Stimulated activated CD4-positive, alpha-beta T cell treated with anti-CD3 and anti-CD28 coated beads, TNF-alpha, amount 100 ng/mL, for 1 hour (primary cell): ENCODE measurements around the gene MDM4.
A peak's percentile ranks its signal among the peaks of the same experiment; 100 is the strongest.
"Not testable (repeated sequence)": the region's sequence is repeated elsewhere in the genome, so short reads cannot be mapped to it uniquely, and the experiment has no call there.

Source experiments
- DNase-seq, 3 donors: peaks; one replicate each; pipeline ENCODE4 v3.0.0-alpha.2; 2020; ENCODE audit warnings: low read depth in 3 of 3, low spot score in 1 of 3

The MDM4 gene

DNA sequence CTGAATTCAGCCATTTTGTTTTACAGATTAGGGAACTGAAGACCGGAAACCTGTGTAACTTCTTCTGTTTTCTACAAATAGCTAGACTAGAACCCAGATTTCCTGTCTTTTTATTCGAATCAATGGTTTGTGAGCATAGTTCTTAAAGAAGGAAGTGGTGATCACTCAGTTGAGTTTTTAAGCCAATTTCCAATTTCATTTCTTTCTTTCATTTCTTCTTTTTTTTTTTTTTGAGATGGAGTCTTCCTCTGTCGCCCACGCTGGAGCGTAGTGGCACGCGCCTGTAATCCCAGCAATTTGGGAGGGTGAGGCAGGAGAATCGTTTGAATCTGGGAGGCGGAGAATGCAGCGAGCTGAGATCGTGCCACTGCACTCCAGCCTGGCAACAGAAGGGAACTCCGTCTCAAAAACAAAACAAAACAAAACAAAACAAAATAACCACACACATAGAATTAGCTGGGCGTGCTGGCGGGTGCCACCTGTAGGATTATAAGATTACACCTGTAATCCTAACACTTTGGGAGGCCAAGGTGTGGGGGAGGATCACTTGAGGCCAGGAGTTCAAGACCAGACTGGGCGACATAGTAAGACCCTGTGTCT, 3.0 kb upstream of the MDM4 start:
- DNase-seq = peak in 1 of 3 donors; percentile 14

DNA sequence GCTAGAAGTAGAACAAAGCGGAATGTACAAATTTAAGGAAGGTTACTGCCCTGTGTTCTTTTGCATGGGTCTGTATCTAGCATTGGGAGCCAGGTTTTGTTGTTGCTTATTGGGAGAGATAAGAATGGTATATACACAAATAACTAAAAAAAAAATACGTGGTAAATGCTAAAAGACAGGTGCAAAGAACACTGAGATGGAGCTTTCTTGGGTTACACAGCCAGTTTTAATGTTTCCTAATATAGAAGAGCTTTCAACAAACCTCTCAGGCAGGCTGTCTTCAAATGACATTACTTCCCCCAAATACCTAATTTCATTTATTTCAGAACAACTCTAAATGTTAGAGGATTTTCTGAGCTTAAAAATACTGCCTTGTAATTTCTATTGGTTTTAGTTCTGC, 1.4 kb upstream of the MDM4 start:
- no peak for DNase-seq

DNA sequence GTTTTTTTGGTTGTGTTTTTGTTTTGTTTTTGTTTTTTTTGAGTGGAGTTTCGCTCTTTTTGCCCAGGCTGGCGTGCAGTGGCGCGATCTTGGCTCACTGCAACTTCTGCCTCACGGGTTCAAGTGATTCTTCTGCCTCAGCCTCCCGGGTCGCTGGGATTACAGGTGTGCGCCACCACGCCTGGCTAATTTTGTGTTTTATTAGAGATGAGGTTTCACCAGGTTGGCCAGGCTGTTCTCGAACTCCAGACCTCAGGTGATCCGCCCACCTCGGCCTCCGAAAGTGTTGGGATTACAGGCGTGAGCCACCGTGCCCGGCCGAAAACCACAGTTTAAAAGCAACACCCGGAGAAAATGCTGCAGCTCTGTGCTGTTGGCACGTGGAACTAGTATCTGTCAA, 1.2 kb downstream of the MDM4 start:
- not testable (repeated sequence) for DNase-seq

DNA sequence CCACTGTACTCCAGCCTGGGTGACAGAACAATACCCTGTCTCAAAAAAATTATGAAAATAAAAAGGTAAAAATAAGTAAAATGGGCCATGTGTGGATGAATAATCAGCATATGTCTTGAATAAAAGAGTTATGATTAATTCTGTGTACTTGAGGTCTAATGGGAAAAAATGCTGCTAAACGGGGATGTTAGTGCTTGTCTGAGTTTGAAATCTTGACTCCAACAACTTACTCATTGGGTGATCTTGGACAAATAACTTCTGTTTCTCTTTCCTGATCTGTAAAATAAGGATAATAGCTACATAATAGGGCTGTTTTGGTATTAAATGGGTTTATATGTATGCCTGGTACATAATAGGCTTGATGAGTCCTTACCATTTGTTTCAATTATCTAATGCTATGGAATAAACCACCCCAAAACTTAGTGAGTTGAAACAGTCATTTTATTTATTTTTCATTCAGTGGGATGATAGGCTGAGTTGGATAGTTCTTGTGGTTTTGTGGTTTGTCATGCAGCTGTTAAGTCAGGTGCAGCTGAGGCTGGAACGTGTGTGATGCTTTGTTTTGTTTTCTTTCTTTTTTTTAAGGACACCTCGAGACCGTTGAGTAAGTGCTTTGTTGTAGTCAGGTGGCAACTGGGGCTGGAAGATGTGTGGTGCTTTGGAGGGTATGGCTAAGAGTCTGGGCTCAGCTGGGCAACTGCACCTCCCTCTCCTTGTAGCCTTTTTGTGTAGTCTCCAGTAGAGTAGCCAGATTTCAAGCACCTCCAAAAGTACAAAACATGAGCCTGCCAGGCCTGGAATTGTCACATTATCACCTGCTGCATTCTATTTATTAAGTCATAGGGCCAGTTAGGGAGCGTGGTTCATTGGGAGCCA, 4.9 kb downstream of the MDM4 start:
- peak in 2 of 3 donors; percentile 29 to 33 for DNase-seq

DNA sequence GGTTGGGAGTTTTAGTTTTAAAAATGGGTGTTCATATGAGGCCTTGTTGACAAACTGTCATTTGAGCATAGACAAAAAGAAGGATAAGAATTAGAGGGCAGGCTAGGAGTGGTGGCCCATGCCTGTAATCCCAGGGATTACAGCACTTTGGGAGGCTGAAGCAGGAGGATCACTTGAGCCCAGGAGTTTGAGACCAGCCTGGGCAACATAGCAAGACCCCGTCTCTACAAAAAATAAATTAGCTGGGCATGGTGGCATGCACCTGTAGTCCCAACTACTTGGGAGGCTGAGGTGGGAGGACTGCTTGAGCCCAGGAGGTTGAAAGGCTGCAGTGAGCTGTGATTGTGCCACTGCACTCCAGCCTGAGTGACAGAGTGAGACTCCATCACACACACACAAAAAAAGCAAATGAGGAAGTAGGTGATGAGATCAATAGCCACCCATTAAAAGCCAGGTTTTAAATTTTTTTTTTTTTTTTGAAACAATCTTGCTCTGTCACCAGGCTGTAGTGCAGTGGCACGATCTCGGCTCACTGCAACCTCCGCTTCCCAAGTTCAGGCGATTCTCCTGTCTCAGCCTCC, 5.8 kb downstream of the MDM4 start:
- not testable (repeated sequence) for DNase-seq

DNA sequence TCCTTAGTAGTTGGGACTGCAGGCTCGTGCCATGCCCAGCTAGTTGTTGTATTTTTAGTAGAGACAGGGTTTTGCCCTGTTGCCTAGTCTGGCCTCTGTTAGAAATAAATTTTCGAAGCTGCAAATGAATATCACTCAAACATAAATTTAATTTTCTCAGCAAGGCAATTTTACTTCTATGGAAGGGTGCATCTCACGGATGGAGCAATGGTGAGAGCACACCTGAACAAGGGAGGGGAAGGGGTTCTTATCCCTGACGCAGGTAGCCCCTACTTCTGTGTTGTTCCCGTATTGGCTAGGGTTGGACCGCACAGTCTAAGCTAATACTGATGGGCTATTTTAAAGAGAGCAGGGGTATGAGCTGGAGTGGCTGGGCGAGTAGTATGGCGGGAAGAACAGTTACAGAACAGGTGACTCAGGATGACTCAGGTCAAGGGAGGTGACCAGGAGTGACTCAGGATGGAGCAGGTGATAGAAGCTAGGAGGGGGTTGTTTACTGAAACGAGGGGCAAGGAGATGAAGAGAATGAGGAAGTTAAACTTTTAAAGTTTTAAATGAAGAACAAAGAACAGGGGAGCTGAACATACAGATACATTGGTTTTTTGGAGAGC, 7.5 kb downstream of the MDM4 start:
- no peak for DNase-seq

DNA sequence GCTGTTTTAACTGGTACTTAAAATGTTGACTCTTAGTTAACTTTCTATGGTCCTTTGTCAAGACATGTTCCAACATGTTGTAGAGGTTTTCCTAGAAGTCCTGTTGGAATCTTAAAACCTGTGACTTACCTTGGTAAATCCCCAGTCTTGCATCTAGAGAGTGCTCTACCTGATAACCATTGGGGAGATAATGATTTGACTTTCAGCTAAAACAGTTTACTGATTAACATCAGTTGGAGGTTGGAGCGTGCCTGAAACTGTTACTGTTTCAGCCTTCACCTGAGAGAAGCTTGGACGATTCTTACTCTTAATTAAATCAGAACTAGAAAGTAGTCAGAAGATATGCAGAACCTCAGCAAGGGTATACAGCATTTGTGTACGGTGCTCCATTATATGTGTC, 8.8 kb downstream of the MDM4 start:
- DNase-seq = no peak

DNA sequence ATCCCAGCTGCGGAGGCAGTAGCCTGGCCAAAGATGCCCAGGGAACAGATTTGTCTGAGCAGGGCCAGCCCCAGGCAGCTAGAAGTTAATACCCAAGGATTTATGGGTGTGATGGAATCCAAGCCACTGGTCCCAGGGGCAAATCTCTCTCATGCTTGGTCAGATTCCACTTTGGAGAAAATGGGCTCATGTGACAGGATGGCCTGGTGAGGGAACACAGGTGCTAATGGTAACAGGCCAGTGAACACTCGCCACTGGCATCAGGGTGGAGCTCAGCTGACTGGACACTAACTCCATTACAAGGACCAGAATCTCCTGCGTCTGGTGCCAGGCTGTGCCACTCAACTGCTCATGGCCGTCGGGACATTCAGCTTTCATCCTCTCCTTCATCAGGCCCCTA, 12.0 kb downstream of the MDM4 start:
- DNase-seq = no peak

DNA sequence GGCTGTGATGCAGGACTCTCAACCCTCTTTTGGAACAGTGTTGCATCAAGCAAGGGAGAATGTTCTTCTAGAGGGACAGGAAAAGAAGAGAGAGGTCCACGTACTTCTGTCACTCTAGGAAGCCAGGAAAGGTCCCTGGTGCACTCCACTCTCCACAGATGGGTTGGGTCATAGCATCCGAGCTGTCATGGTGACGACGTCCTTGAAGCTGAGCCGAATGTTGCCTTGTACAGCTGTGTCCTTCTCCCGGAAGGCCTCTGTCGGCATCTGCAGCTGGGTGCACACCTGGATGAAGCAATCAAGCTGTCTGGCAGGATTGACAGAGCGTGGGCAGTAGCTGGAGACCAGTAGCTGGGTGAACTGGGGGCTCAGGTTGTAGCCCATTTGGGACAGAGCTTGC, 12.5 kb downstream of the MDM4 start:
- DNase-seq = no peak

DNA sequence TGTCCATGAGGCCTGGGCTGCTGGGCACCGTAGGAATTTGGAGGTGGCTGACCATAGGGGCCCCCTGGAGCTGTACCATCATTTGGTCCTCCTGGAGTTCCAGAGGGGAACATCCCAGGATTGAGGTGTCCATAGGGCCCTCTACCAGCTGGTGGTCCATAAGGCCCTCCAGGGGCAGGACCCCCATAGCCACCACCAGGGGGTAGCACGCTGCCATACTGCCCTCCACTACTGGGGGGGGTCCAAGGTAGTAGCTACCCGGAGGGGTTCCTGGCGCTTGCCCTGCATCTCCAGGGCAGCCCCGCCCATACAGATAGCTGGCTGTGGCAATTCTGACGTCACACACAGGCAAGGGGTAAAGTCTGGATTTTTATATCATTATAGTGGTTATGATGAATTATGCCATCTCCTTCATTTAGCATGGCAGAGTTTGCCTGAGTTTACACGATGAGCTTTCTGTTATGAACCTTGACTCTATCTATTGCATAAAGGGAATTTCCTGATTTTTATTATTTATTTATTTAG, 13.2 kb downstream of the MDM4 start:
- no peak for DNase-seq

DNA sequence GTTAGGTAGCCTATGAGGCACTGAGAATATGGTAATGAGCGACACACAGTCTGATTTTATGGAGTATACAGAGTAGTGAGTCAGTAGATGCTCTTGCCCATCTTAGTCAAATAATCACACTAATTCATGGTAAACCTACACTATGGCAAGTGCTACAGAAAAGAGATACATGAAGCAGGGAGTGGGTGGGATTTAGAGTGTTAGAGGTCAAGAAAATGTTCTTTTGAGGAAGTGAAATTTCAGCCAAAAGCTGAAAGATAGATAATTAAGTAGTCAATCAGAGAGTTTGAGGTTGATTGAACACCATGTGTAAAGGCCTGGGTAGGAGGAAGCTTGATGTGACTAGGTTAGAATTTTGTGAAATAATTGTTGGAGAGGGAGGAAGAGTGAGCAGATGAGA, 14.7 kb downstream of the MDM4 start:
- DNase-seq = no peak

DNA sequence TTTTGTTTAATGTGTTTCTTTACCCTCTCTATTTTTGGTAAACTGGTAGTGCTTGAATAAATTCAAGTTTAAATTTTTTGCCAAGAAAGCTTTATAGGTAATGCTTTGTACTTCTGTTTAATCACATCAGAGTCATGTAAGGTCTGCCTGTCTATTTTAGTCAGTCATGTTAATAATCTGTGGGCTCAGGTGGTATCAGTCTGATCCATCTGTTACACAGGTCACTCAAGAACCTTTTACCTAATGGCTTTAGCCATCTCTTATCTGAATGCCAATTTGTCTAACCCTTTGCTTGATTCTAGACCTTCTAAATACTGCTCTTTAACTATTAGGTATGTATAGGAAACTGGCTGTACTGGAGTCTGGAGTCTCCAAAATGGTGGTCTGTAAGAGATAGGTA, 16.6 kb downstream of the MDM4 start:
- no peak for DNase-seq

DNA sequence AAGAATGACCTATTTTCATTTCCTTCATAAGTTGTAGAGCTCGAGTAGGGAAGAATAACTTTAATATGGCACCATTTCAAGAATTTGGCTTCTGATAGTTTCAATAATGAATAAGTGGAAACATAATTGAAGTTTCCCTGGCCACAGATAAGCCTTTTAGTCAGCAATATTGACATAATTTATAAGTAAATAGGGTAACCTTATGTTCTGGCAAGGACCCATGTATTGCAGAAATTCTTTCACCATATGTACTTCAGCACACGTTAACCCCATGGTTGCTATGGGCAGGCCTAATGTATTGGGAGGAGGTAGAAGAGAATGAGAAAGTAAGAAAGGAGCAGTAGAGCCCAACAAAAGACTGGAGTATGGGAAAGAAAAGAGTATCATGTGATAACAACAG, 25.4 kb downstream of the MDM4 start:
- no peak for DNase-seq

DNA sequence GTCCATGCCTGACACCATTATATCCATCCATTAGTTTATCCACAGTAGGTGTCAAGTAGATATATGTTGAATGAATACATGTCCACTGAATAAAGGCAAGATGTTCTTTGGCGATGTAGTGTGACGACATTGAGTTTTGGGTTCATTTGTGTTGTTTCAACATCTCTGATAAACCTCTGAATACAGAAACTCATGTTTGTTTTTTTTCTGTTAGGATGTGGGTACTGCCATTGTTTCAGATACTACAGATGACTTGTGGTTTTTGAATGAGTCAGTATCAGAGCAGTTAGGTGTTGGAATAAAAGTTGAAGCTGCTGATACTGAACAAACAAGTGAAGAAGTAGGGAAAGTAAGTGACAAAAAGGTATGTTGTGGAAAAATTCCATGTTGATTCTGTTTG, 28.1 kb downstream of the MDM4 start:
- no peak for DNase-seq

DNA sequence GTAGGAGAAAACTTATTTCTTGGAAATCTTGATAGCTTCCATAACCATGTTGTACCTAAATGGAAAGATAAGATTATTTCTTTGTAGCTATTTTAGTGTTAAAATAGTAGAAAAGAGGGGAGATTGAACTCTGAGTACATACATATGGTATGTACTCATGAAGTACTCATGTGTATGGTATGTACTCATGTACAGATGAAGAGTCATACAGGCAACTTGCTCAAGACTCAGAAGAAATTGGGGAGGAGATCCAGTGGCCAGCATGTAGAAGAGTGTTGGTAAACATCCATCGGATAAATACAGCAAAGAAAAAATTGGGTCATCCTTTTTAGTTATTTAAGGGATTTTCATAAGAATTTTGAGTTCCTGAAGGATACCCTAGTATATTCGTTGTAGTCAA, 29.0 kb downstream of the MDM4 start:
- no peak for DNase-seq

DNA sequence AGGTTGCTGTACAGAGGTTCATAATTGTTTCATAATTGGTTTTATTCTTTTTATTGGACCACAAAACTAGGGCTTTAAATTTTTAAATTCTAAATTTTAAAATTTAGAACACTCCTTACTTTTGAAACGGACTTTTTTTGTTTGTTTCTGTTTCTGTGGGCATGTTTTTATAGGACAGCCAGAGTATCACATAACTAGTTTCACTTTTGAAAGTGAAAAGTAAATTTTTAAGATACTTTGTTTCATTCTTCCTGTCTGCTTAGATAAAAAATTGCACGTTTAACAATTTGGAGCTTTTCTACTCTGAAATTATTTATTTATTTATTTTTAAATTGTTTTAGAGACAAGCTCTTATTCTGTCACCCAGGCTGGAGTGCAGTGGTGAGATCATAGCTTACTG, 29.7 kb downstream of the MDM4 start:
- no peak for DNase-seq

DNA sequence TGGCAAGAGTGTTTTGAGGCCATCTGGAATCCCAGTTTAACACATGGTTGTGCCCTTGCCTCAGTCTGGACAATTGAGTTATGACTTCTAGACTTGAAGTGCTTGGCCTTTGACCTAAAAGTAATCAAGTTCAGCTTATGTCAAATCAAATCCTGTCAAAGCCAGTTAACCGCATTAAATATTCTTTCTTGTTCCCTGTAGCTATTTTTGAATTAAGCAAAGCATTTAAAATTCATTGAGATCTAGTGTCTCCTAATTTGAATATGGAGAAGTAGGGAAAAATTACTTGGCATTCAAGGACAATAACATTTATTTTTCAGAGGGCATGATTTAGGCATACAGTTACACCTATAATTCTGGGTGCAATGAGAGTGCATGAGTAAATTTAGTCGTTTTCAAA, 32.1 kb downstream of the MDM4 start:
- no peak for DNase-seq

DNA sequence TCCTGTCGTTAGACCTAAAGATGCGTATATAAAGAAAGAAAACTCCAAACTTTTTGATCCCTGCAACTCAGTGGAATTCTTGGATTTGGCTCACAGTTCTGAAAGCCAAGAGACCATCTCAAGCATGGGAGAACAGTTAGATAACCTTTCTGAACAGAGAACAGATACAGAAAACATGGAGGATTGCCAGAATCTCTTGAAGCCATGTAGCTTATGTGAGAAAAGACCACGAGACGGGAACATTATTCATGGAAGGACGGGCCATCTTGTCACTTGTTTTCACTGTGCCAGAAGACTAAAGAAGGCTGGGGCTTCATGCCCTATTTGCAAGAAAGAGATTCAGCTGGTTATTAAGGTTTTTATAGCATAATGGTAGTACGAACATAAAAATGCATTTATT, 33.1 kb downstream of the MDM4 start:
- no peak for DNase-seq

DNA sequence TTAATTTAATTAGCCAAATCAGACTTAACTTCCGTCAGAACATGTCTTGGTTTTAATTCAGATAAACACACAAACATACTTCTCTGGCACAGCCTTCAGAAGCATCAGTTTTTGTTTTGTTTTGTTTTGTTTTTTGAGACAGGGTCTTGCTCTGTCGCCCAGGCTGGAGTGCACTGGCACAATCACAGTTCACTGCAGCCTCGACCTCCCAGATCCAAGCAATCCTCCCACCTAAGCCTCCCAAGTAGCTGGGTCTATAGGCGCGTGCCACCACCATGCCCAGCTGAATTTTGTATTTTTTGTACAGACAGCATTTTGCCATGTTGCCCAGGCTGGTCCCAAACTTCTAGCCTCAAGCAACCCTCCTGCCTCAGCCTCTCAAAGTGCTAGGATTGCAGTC, 34.7 kb downstream of the MDM4 start:
- DNase-seq = no peak

DNA sequence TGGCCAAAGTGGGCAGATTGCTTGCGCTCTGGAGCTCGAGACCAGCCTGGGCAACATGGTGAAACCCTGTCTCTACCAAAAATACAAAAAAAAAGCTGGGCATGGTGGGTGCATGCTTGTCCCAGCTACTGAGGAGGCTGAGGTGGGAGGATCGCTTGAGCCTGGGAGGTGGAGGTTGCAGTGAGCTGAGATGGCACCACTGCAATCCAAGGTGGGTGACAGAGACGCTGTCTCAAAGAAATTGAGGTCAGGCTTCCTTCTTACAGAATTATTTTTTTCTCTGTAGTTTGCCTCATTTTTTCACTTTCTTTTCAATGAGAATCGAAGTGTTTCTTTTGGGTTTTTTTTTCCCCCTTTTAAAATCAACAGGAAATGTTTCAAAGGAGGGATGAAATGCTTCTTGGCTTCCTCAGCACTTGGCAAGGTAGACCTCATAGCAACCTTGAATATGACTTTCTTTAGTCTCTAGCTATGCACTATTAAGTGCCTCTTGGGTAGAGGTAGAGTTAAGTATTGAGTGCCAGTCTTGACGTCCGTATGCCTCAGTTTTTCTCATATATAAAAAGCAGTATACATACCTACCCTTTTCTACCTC, 40.3 kb downstream of the MDM4 start:
- DNase-seq = no peak

DNA sequence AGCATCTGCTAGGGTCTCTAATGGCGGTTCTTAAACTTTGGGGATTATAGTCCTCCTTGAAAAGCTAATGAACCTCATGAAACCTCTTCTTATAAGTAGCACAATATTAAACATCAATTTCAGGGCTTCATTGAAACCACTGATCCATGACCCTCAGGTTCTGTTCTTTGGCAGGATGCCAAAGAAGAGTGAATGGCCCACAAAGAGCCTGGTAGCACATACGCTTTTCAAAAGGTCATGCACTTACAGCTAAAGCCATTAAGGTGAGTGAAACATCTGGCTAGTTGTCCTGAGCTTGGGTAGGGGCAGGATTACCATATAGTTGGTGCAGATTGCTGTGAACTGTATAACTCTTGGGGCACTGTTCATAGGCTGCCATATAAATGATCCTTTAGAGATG, 42.3 kb downstream of the MDM4 start:
- no peak for DNase-seq
